HEK293T (cell line): ENCODE data around the gene RIPOR2.

Experiments used
- CTCF ChIA-PET: fragments of 350-600 bp; formaldehyde crosslinking; extraction: SDS; loops from one replicate; lab custom pipeline; 2021; ENCODE audit warnings: antibody characterized with exemption, inconsistent platforms; lab: Yijun Ruan, JAX
- POLR2A ChIA-PET: fragments of 350-600 bp; formaldehyde crosslinking; extraction: SDS; loops from one replicate; lab custom pipeline; 2020; ENCODE audit warnings: antibody characterized with exemption, inconsistent platforms; lab: Yijun Ruan, JAX
- DNase-seq: peaks from one replicate; pipeline ENCODE4 v3.0.0; 2012; ENCODE audit warnings: mixed read lengths; ENCODE audit errors: extremely low spot score
- ARNT ChIP-seq: fragments of 450-650 bp; IDR thresholded peaks from 2 replicates; pipeline ENCODE4 v1.6.1; 2017; ENCODE audit warnings: mild to moderate bottlenecking
- BHLHE40 ChIP-seq: fragments of 450-650 bp; IDR thresholded peaks from 2 replicates; pipeline ENCODE4 v1.6.1; 2016; ENCODE audit warnings: mild to moderate bottlenecking, moderate library complexity, borderline replicate concordance
- CTBP1 ChIP-seq: fragments of 450-650 bp; IDR thresholded peaks from 2 replicates; pipeline ENCODE4 v1.6.1; 2016; ENCODE audit warnings: borderline replicate concordance
- ELF4 ChIP-seq: fragments of 450-650 bp; IDR thresholded peaks from 2 replicates; pipeline ENCODE4 v1.6.1; 2017; ENCODE audit warnings: antibody characterized with exemption
- FOXA1 ChIP-seq: fragments of 450-650 bp; IDR thresholded peaks from 2 replicates; pipeline ENCODE4 v1.6.1; 2016; ENCODE audit warnings: mild to moderate bottlenecking
- FOXK2 ChIP-seq: fragments of 450-650 bp; IDR thresholded peaks from 2 replicates; pipeline ENCODE4 v1.6.1; 2016; ENCODE audit warnings: mild to moderate bottlenecking
- FOXM1 ChIP-seq: fragments of 450-650 bp; IDR thresholded peaks from 2 replicates; pipeline ENCODE4 v1.6.1; 2017; ENCODE audit warnings: mild to moderate bottlenecking, borderline replicate concordance
- HDGF ChIP-seq: fragments of 450-650 bp; IDR thresholded peaks from 2 replicates; pipeline ENCODE4 v1.6.1; 2017; ENCODE audit warnings: antibody characterized with exemption, borderline replicate concordance
- L3MBTL2 ChIP-seq: fragments of 450-650 bp; conservative IDR thresholded peaks from 2 replicates; pipeline ENCODE4 v1.6.1; 2016; ENCODE audit warnings: mild to moderate bottlenecking
- LEF1 ChIP-seq: fragments of 450-650 bp; IDR thresholded peaks from 2 replicates; pipeline ENCODE4 v1.6.1; 2017; ENCODE audit warnings: mild to moderate bottlenecking, borderline replicate concordance
- NFRKB ChIP-seq: fragments of 450-650 bp; IDR thresholded peaks from 2 replicates; pipeline ENCODE4 v1.6.1; 2016; ENCODE audit warnings: mild to moderate bottlenecking, moderate library complexity
- SP1 ChIP-seq: fragments of 450-650 bp; IDR thresholded peaks from 2 replicates; pipeline ENCODE4 v1.6.1; 2017
- SUZ12 ChIP-seq: fragments of 450-650 bp; IDR thresholded peaks from 2 replicates; pipeline ENCODE4 v1.6.1; 2016; ENCODE audit warnings: mild to moderate bottlenecking
- TARDBP ChIP-seq: fragments of 450-650 bp; IDR thresholded peaks from 2 replicates; pipeline ENCODE4 v1.6.1; 2016
- ZNF384 ChIP-seq: fragments of 450-650 bp; IDR thresholded peaks from 2 replicates; pipeline ENCODE4 v1.6.1; 2016
- TF ChIP-seq, protein P1 (sequence below): fragments of 450-650 bp; IDR thresholded peaks from 2 replicates; pipeline ENCODE4 v1.6.1; 2016

RIPOR2 gene

DNA sequence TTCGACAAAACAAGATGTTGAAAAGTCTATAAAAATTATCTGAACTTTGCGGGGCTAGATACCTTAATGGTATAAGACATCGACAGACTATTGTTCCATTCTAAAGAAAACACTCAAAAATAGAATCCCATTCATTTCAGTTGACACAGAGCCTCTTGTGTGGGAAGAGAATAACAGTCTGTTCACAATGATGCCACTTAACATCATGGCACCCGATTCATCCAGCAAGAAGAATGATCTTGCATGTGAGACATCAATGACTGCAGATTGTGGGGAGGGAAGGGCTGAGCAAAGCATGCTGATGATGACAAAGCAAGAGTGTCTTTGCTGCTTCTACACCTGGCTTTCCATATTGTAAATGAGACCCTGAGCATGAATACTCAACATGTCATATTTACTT lies 87.3 kb downstream of the RIPOR2 start:
- CTCF ChIA-PET = no interaction called here

DNA sequence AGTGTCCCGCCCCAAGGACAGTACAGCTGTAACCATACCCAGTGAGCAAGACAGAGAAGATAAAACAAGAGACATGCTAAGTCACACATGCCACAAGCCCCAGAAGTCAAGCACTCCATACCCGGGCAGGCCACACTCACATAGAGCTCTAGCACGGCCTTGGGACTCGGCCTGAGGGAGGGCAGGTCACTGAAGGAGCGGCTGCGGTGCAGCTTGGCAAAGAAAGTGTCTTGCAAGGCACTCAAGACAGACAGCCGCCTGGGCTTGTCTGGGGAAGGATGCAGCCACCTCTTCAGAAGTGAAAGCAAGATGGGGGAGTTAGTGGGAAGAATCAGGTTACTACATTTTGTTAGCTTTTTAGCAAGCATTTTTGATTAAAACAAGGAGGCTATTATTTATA lies 88.4 kb downstream of the RIPOR2 start:
- ChIA-PET POLR2A (no interaction called here), CTCF (no interaction called here)
- TF ChIP-seq ARNT (no peak), TARDBP (no peak), SUZ12 (no peak), ZNF384 (no peak), FOXK2 (no peak), LEF1 (no peak)
- TF ChIP-seq, protein P1, sequence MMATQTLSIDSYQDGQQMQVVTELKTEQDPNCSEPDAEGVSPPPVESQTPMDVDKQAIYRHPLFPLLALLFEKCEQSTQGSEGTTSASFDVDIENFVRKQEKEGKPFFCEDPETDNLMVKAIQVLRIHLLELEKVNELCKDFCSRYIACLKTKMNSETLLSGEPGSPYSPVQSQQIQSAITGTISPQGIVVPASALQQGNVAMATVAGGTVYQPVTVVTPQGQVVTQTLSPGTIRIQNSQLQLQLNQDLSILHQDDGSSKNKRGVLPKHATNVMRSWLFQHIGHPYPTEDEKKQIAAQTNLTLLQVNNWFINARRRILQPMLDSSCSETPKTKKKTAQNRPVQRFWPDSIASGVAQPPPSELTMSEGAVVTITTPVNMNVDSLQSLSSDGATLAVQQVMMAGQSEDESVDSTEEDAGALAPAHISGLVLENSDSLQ = no peak
- DNase-seq = no peak

More for the DNA sequence above, 87.3 kb downstream of the RIPOR2 start:
- POLR2A ChIA-PET = no interaction called here
- TF ChIP-seq TARDBP = no peak
- no peak for TF ChIP-seq ARNT
- no peak for TF ChIP-seq NFRKB
- TF ChIP-seq HDGF = no peak
- no peak for TF ChIP-seq SUZ12
- TF ChIP-seq, protein P1 = no peak
- no peak for TF ChIP-seq FOXM1
- no peak for TF ChIP-seq ZNF384
- no peak for TF ChIP-seq FOXK2
- no peak for TF ChIP-seq FOXA1
- no peak for TF ChIP-seq ELF4
- TF ChIP-seq CTBP1 = no peak
- TF ChIP-seq LEF1 = no peak
- no peak for TF ChIP-seq SP1
- no peak for TF ChIP-seq BHLHE40
- TF ChIP-seq L3MBTL2 = no peak
- DNase-seq = no peak

DNA sequence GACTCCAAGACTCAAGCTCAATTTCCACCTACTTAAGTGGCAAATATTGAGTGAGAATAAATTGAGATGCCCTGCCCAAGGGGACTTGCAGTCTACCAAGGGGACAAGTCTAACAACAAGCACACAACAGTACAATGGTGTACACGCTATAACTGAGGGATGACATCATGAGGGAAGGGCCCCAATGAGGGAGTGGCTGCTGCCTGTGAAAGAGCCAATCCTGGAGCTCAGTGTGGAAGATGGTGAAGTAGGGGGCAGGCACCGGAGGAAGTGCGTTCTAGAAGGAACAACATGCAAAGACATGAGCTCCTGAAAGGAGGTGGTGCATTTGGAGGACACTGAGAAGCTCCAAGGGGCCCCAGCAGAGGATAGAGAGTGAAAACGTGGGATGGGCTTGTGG lies 90.2 kb downstream of the RIPOR2 start:
- POLR2A ChIA-PET = no interaction called here
- no peak for DNase-seq
- CTCF ChIA-PET = interaction anchor here (1.0 kb wide), 1 partner anchor 225 kb away, joined by 3 read pairs; no protein-coding TSS in a partner anchor
- TF ChIP-seq, protein P1 = no peak
- TF ChIP-seq FOXA1 = no peak
- TF ChIP-seq HDGF = no peak
- TF ChIP-seq ELF4 = no peak
- TF ChIP-seq FOXK2 = no peak
- TF ChIP-seq ZNF384 = no peak
- no peak for TF ChIP-seq ARNT
- no peak for TF ChIP-seq CTBP1
- no peak for TF ChIP-seq BHLHE40
- TF ChIP-seq FOXM1 = no peak
- no peak for TF ChIP-seq SP1
- no peak for TF ChIP-seq LEF1
- no peak for TF ChIP-seq TARDBP
- no peak for TF ChIP-seq L3MBTL2
- no peak for TF ChIP-seq NFRKB
- no peak for TF ChIP-seq SUZ12

DNA sequence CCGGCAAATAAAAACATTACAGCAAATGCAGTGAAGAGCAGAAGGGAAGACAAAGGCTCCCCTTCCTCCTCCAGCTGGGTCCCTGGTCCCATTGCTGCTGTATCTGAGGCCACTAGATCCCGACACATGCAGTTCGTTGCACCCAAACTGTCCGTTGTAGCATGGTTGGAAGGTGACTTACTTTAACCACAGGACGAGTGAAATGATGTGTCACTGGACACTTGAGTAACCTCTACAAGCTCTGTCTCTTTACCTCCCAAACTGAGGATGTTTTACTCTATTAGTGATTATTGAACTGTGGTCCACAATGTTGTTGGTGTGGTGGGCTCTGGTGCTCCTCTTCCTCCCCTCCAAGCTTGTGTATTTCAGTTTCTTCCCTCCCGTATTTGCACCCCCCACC lies 90.9 kb downstream of the RIPOR2 start:
- CTCF ChIA-PET = interaction anchor here (0.6 kb wide), 1 partner anchor 8 kb away, joined by 3 read pairs; no protein-coding TSS in a partner anchor
- no peak for DNase-seq
- POLR2A ChIA-PET = no interaction called here
- no peak for TF ChIP-seq FOXA1
- no peak for TF ChIP-seq ELF4
- no peak for TF ChIP-seq LEF1
- no peak for TF ChIP-seq FOXM1
- no peak for TF ChIP-seq CTBP1
- TF ChIP-seq TARDBP = no peak
- TF ChIP-seq SP1 = no peak
- no peak for TF ChIP-seq L3MBTL2
- TF ChIP-seq ARNT = no peak
- no peak for TF ChIP-seq FOXK2
- no peak for TF ChIP-seq HDGF
- TF ChIP-seq SUZ12 = no peak
- no peak for TF ChIP-seq BHLHE40
- TF ChIP-seq NFRKB = no peak

DNA sequence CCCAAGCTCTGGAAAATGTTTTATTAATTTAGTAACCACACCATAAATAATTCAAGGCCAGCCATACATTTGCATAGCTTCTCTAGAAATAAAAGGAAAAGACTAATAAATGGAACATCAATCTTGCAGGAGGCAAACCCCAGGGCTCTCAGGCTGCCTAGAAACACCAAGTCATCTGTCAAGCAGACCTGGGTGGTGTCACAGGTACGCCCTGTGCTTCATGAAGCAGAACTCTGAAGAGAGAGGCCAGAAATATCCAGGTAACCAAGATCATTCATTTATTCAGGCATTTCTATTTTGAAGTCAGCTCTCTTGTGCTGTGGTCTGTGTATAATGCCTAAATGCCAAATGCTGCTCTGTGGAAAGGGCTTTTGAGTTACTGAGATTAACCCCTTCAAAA lies 91.7 kb downstream of the RIPOR2 start:
- CTCF ChIA-PET = interaction anchor here (0.6 kb wide), 1 partner anchor 9 kb away, joined by 3 read pairs; no protein-coding TSS in a partner anchor
- no peak for DNase-seq
- POLR2A ChIA-PET = no interaction called here
- TF ChIP-seq ELF4 (no peak), ZNF384 (no peak), FOXM1 (no peak), ARNT (no peak)

DNA sequence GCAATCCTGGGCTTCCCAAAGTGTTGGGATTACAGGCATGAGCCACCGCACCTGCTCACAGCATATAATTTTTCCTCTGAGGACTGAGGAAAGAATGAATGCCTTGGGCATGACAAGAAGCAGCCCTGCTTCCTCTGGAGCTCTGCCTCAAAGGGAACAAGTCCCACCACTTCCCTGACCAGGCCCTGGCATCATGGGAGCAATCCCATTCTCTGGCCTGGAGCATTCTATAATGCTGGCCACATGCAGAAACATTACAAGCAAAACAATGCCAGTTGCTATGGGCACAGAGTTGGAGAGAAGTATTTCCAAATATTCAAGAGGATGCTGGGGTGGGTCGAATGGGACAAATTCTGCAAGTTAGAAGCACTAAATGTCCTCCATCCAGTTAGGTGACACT lies 95.6 kb downstream of the RIPOR2 start:
- POLR2A ChIA-PET = no interaction called here
- no peak for DNase-seq
- CTCF ChIA-PET = no interaction called here
- TF ChIP-seq FOXK2 = no peak
- TF ChIP-seq HDGF = no peak
- no peak for TF ChIP-seq FOXM1
- TF ChIP-seq ELF4 = no peak

DNA sequence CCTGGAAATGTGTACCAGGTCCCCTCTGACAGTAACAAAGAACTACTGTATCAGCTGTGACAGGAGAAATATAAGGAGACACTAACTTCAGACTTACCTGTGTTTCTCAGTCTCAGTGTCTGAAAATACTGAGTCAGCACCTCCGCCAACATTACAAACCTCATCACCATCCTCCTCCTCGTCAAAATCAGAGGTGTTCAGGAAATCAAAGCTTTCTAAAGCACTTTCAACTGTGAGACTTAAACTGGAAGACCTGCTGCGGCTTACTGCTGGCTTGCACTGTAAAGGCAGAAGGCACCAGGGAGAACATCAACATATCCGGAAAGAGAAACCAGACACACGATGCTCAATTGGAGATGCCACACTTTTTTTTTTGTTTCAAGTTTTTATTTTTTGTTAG lies 96.8 kb downstream of the RIPOR2 start:
- POLR2A ChIA-PET = no interaction called here

More for the DNA sequence above, 96.8 kb downstream of the RIPOR2 start:
- TF ChIP-seq L3MBTL2 = no peak
- TF ChIP-seq LEF1 = no peak
- TF ChIP-seq, protein P1 = no peak
- no peak for TF ChIP-seq TARDBP
- no peak for TF ChIP-seq BHLHE40
- no peak for TF ChIP-seq CTBP1
- no peak for TF ChIP-seq FOXK2
- TF ChIP-seq HDGF = no peak
- TF ChIP-seq NFRKB = no peak
- TF ChIP-seq FOXA1 = no peak
- TF ChIP-seq ZNF384 = no peak
- no peak for TF ChIP-seq SUZ12
- TF ChIP-seq FOXM1 = no peak
- no peak for DNase-seq
- CTCF ChIA-PET = no interaction called here
